GM23338 (cell line): ENCODE measurements around the gene GRAMD4. TPM values are rescaled to one million over a fixed set of nuclear protein-coding genes. Genes with fewer than 3 reads are reported as not detected.

Source experiments
- ATAC-seq: fragments of 200-7000 bp; cut with Tn5 transposase; 3 replicates; pipeline ENCODE4 v1.9.1; 2020
- DNase-seq: peaks from one replicate; pipeline ENCODE4 v3.0.0-alpha.2; 2015; ENCODE audit warnings: low spot score
- H2AFZ ChIP-seq: fragments of 200-600 bp; sonication (generic); 2 replicates; pipeline ENCODE4 v1.8.0; 2016; ENCODE audit warnings: antibody characterized with exemption, mild to moderate bottlenecking, moderate library complexity
- H3F3A ChIP-seq: fragments of 200-600 bp; sonication (generic); replicated peaks from 2 replicates; pipeline ENCODE4 v1.8.0; 2017; ENCODE audit warnings: antibody characterized with exemption, mixed run types, low read depth
- H3K27ac ChIP-seq: fragments of 200-600 bp; sonication (generic); 2 replicates; pipeline ENCODE4 v1.6.1; 2016; ENCODE audit warnings: low read depth
- H3K27me3 ChIP-seq: fragments of 200-600 bp; sonication (generic); 2 replicates; pipeline ENCODE4 v1.8.0; 2016; ENCODE audit warnings: mild to moderate bottlenecking, mixed run types, moderate library complexity; ENCODE audit not compliant: insufficient read depth
- H3K36me3 ChIP-seq: fragments of 200-600 bp; sonication (generic); 2 replicates; pipeline ENCODE4 v1.8.0; 2016; ENCODE audit warnings: mild to moderate bottlenecking; ENCODE audit not compliant: insufficient read depth
- H3K4me1 ChIP-seq: fragments of 200-600 bp; sonication (generic); 2 replicates; pipeline ENCODE4 v1.8.0; 2016; ENCODE audit warnings: mild to moderate bottlenecking, moderate library complexity; ENCODE audit not compliant: insufficient read depth
- H3K4me2 ChIP-seq: fragments of 200-600 bp; sonication (generic); 2 replicates; pipeline ENCODE4 v1.7.1; 2017; ENCODE audit warnings: mixed run types
- H3K4me3 ChIP-seq: fragments of 200-600 bp; sonication (generic); 2 replicates; pipeline ENCODE4 v1.6.1; 2016; ENCODE audit warnings: mixed run types
- H3K79me2 ChIP-seq: fragments of 200-600 bp; sonication (generic); replicated peaks from 2 replicates; pipeline ENCODE4 v1.8.0; 2017; ENCODE audit warnings: mild to moderate bottlenecking; ENCODE audit not compliant: insufficient read depth
- H3K9me2 ChIP-seq: fragments of 200-600 bp; sonication (generic); 2 replicates; pipeline ENCODE4 v1.8.0; 2017; ENCODE audit not compliant: insufficient read depth
- H4K20me1 ChIP-seq: fragments of 200-600 bp; sonication (generic); replicated peaks from 2 replicates; pipeline ENCODE4 v1.8.0; 2017; ENCODE audit warnings: mild to moderate bottlenecking; ENCODE audit not compliant: insufficient read depth
- H3K27ac Mint-ChIP-seq: 2 replicates; pipeline ENCODE4 v1.8.0; 2020; ENCODE audit warnings: inconsistent platforms, mild to moderate bottlenecking, moderate library complexity, mixed read lengths
- H3K27me3 Mint-ChIP-seq: 3 replicates; pipeline ENCODE4 v1.8.0; 2022; ENCODE audit warnings: low read depth, mild to moderate bottlenecking, moderate library complexity, mixed read lengths, inconsistent platforms; ENCODE audit not compliant: insufficient read depth, poor library complexity
- H3K36me3 Mint-ChIP-seq: 3 replicates; pipeline ENCODE4 v1.8.0; 2021; ENCODE audit warnings: low read depth, mild to moderate bottlenecking, inconsistent platforms, moderate library complexity, mixed read lengths
- H3K4me1 Mint-ChIP-seq: 3 replicates; pipeline ENCODE4 v1.8.0; 2020; ENCODE audit warnings: mild to moderate bottlenecking, inconsistent platforms, mixed read lengths
- H3K4me3 Mint-ChIP-seq: 3 replicates; pipeline ENCODE4 v1.8.0; 2021; ENCODE audit warnings: moderate library complexity, mild to moderate bottlenecking, inconsistent platforms, mixed read lengths
- H3K9me3 Mint-ChIP-seq: 3 replicates; pipeline ENCODE4 v1.8.0; 2020; ENCODE audit warnings: moderate library complexity, mild to moderate bottlenecking, inconsistent platforms, mixed read lengths
- CTCF ChIP-seq, 2 experiments: fragments of 200-600 bp in 1 of 2; sonication (generic) in 1 of 2; conservative IDR thresholded peaks; 2 replicates each; pipeline versions ENCODE4 v1.5.1 to v1.6.1; 2016 to 2017; ENCODE audit warnings: antibody characterized with exemption in 2 of 2, low read depth in 2 of 2, mild to moderate bottlenecking in 2 of 2, moderate library complexity in 1 of 2
- EZH2 ChIP-seq: fragments of 200-600 bp; sonication (generic); IDR thresholded peaks from one replicate; pipeline ENCODE4 v1.8.0; 2017; ENCODE audit warnings: antibody characterized with exemption, mild to moderate bottlenecking, low read depth; ENCODE audit not compliant: unreplicated experiment
- JUNB ChIP-seq: IDR thresholded peaks from one replicate; pipeline ENCODE4 v1.6.1; 2016; ENCODE audit warnings: antibody characterized with exemption; ENCODE audit not compliant: unreplicated experiment
- STAT1 ChIP-seq: IDR thresholded peaks from one replicate; pipeline ENCODE4 v1.6.1; 2016; ENCODE audit warnings: antibody characterized with exemption; ENCODE audit not compliant: unreplicated experiment
- ZNF114 ChIP-seq: fragments of 250-450 bp; sonication (Bioruptor Pico); IDR thresholded peaks from 2 replicates; pipeline ENCODE4 v1.5.0; 2020; ENCODE audit warnings: mild to moderate bottlenecking, moderate library complexity
- polyA plus RNA-seq: library from polyadenylated mRNA; unstranded; fragments of >200 nt; fragmentation: Nextera tagmentation; extraction: Ambion mirVana; gene quantifications from 2 replicates; pipeline ENCODE4 v1.2.1, GENCODE V29; 2016
- total RNA-seq: library from RNA; depleted of rRNA; stranded (reverse); fragments of >200 nt; shearing (Covaris generic); gene quantifications from 2 replicates; pipeline ENCODE4 v1.2.3, GENCODE V29; 2014

The GRAMD4 gene
- total and polyA plus RNA-seq, 2 experiments from 2014 or later: 2.7 to 81.8 TPM

GRCh38 chr22:46666577-46667244 lies 46.5 kb downstream of the GRAMD4 start:
- Mint-ChIP-seq H3K9me3 (no peaks in the 10 kb centered on the region), H3K27me3 (peaks cover 8% of the 10 kb centered on the region), H3K4me1 (0 out of 3 replicates have a peak, but pooled peaks cover 5% of the 10 kb centered on the region), H3K36me3 (peaks cover 3% of the 10 kb centered on the region; the same call in 1 of the 3 replicates), H3K27ac (no peak overlapping the region), H3K4me3 (no peak overlapping the region)
- Histone ChIP-seq H3K36me3 (no peaks in the 10 kb centered on the region), H3K79me2 (no peaks in the 10 kb centered on the region), H3K27ac (no peak overlapping the region), H3K4me2 (no peak overlapping the region), H3K9me2 (no peaks in the 10 kb centered on the region), H3F3A (no peaks in the 10 kb centered on the region), H3K4me1 (no peaks in the 10 kb centered on the region), H4K20me1 (no peaks in the 10 kb centered on the region), H2AFZ (no peak overlapping the region), H3K4me3 (no peak overlapping the region), H3K27me3 (no peaks in the 10 kb centered on the region)
- no peak for ATAC-seq
- TF ChIP-seq ZNF114 (CRISPR knock-in tag) (no peak), CTCF (conservative IDR thresholded peaks at IDR 0.05; ENCODE audit: low read depth in 2 of 2) (peak in 1 of 2 experiments; percentile 17; a peak in 1 of 4 replicates)
- DNase-seq: no peak

- H3K4me2 ChIP-seq: no peak overlapping the region
- Mint-ChIP-seq H3K27ac (no peak overlapping the region), H3K36me3 (peaks cover 3% of the 10 kb centered on the region; the same call in 1 of the 3 replicates), H3K27me3 (peaks cover 8% of the 10 kb centered on the region), H3K9me3 (no peaks in the 10 kb centered on the region), H3K4me1 (0 out of 3 replicates have a peak, but pooled peaks cover 5% of the 10 kb centered on the region), H3K4me3 (no peak overlapping the region)
- no peaks in the 10 kb centered on the region for H4K20me1 ChIP-seq
- ATAC-seq (no peak), DNase-seq (no peak)
- no peaks in the 10 kb centered on the region for H3K36me3 ChIP-seq
- H3K4me3 ChIP-seq: no peak overlapping the region
- H2AFZ ChIP-seq: no peak overlapping the region
- TF ChIP-seq EZH2 (no peak), STAT1 (no peak), CTCF (conservative IDR thresholded peaks at IDR 0.05; ENCODE audit: low read depth in 2 of 2) (no peak)
- H3K4me1 ChIP-seq: no peaks in the 10 kb centered on the region
- H3K27me3 ChIP-seq: no peaks in the 10 kb centered on the region
- no peaks in the 10 kb centered on the region for H3K9me2 ChIP-seq
- no peaks in the 10 kb centered on the region for H3F3A ChIP-seq
- H3K27ac ChIP-seq: no peak overlapping the region
- H3K79me2 ChIP-seq: no peaks in the 10 kb centered on the region
Measured at GRCh38 chr22:46667245-46667623, 47.0 kb downstream of the GRAMD4 start.

- no peak overlapping the region for H3K4me2 ChIP-seq
- no peaks in the 10 kb centered on the region for H3K9me2 ChIP-seq
- H3K27ac ChIP-seq: no peak overlapping the region
- H3K4me1 ChIP-seq: no peaks in the 10 kb centered on the region
- Mint-ChIP-seq H3K9me3 (no peaks in the 10 kb centered on the region), H3K36me3 (peaks cover 3% of the 10 kb centered on the region; the same call in 1 of the 3 replicates), H3K4me3 (no peak overlapping the region), H3K4me1 (no peaks in the 10 kb centered on the region), H3K27me3 (peaks cover 9% of the 10 kb centered on the region), H3K27ac (no peak overlapping the region)
- no peaks in the 10 kb centered on the region for H3K79me2 ChIP-seq
- ATAC-seq (no peak), DNase-seq (no peak)
- H4K20me1 ChIP-seq: no peaks in the 10 kb centered on the region
- H3K36me3 ChIP-seq: no peaks in the 10 kb centered on the region
- H3K4me3 ChIP-seq: no peak overlapping the region
- H3F3A ChIP-seq: no peaks in the 10 kb centered on the region
- no peak overlapping the region for H2AFZ ChIP-seq
- no peaks in the 10 kb centered on the region for H3K27me3 ChIP-seq
- TF ChIP-seq JUNB (no peak), ZNF114 (CRISPR knock-in tag) (no peak)
Measured at GRCh38 chr22:46668116-46668515, 47.9 kb downstream of the GRAMD4 start.
